H1 (cell line): ENCODE results near the gene OGFOD2. TPM values are rescaled to one million over a fixed set of nuclear protein-coding genes. Genes with fewer than 3 reads are reported as not detected.

ENCODE experiments used
- CTCF ChIA-PET: fragments of 300-600 bp; sonication (Branson Sonifier 250); formaldehyde crosslinking; loops from one replicate; lab custom pipeline; 2021; ENCODE audit not compliant: partially characterized antibody; lab: Charles Lee
- POLR2A ChIA-PET: fragments of 300-600 bp; sonication (Branson Sonifier 250); formaldehyde crosslinking; loops from one replicate; lab custom pipeline; 2021; ENCODE audit warnings: inconsistent platforms; ENCODE audit not compliant: partially characterized antibody; lab: Charles Lee
- DNase-seq, 2 experiments: peaks; one replicate each; pipeline versions ENCODE4 v3.0.0 to v3.0.0-alpha.2; 2010 to 2022; ENCODE audit warnings: low spot score in 2 of 2, low read depth in 1 of 2, mixed read lengths in 1 of 2
- FAIRE-seq: peaks from 2 replicates; lab custom pipeline; 2011; peaks lifted over from hg19 to GRCh38; lab: Jason Lieb, UNC
- H2AFZ ChIP-seq: 2 replicates; pipeline ENCODE4 v1.8.1; 2012; ENCODE audit warnings: low read length, inconsistent platforms
- H2AK5ac ChIP-seq: 2 replicates; pipeline ENCODE4 v1.6.1; 2013; ENCODE audit warnings: low read depth, low read length
- H2BK120ac ChIP-seq: replicated peaks from 2 replicates; pipeline ENCODE3; 2013; ENCODE audit warnings: low read depth, low read length, inconsistent platforms
- H2BK12ac ChIP-seq: 2 replicates; pipeline ENCODE4 v1.6.1; 2013; ENCODE audit warnings: low read depth, low read length
- H2BK15ac ChIP-seq: 2 replicates; pipeline ENCODE4 v1.6.1; 2013; ENCODE audit warnings: low read length
- H2BK20ac ChIP-seq: 2 replicates; pipeline ENCODE4 v1.6.1; 2013; ENCODE audit warnings: low read length
- H2BK5ac ChIP-seq: 2 replicates; pipeline ENCODE4 v1.6.1; 2013; ENCODE audit warnings: low read depth, low read length
- H3K14ac ChIP-seq: 2 replicates; pipeline ENCODE4 v1.6.1; 2013; ENCODE audit warnings: inconsistent platforms; ENCODE audit not compliant: insufficient read length
- H3K18ac ChIP-seq: 2 replicates; pipeline ENCODE4 v1.6.1; 2013; ENCODE audit warnings: low read length; ENCODE audit errors: extremely low read depth
- H3K23ac ChIP-seq: 2 replicates; pipeline ENCODE4 v1.6.1; 2013; ENCODE audit warnings: inconsistent platforms; ENCODE audit not compliant: insufficient read length
- H3K23me2 ChIP-seq: 2 replicates; pipeline ENCODE4 v1.6.1; 2013; ENCODE audit warnings: low read depth, low read length
- H3K27ac ChIP-seq: 2 replicates; pipeline ENCODE4 v1.6.1; 2011; ENCODE audit warnings: low read depth, low read length, inconsistent platforms
- H3K27me3 ChIP-seq, 4 experiments: replicated peaks in 1 of 4; 1 replicate in 1 of 4; 2 replicates in 3 of 4; pipeline versions ENCODE4 v1.6.1 to v1.8.1; 2011 to 2013; ENCODE audit warnings: low read length in 3 of 4, mild to moderate bottlenecking in 3 of 4, inconsistent platforms in 2 of 4, mixed read lengths in 2 of 4, moderate library complexity in 1 of 4; ENCODE audit not compliant: control insufficient read depth in 3 of 4, insufficient read depth in 3 of 4; ENCODE audit errors: extremely low read depth in 1 of 4
- H3K36me3 ChIP-seq, 4 experiments: 2 replicates each; pipeline versions ENCODE4 v1.6.1 to v1.8.1; 2011 to 2013; ENCODE audit warnings: mild to moderate bottlenecking in 4 of 4, low read length in 3 of 4, moderate library complexity in 2 of 4, control low read depth in 1 of 4, inconsistent platforms in 1 of 4; ENCODE audit not compliant: insufficient read depth in 4 of 4, control insufficient read depth in 2 of 4
- H3K4ac ChIP-seq: replicated peaks from 2 replicates; pipeline ENCODE3; 2013; ENCODE audit warnings: low read length, low read depth, mixed read lengths, inconsistent platforms; ENCODE audit not compliant: insufficient read length
- H3K4me1 ChIP-seq, 4 experiments: replicated peaks in 1 of 4; 1 replicate in 1 of 4; 2 replicates in 3 of 4; pipeline versions ENCODE4 v1.6.1 to v1.8.1; 2011 to 2013; ENCODE audit warnings: low read length in 3 of 4, inconsistent platforms in 2 of 4, mixed read lengths in 1 of 4; ENCODE audit not compliant: insufficient read depth in 4 of 4, control insufficient read depth in 3 of 4
- H3K4me2 ChIP-seq, 2 experiments: 2 replicates each; pipeline versions ENCODE4 v1.6.1 to v1.8.1; 2011 to 2013; ENCODE audit warnings: low read depth in 2 of 2, low read length in 2 of 2, control low read depth in 1 of 2, inconsistent platforms in 1 of 2, mild to moderate bottlenecking in 1 of 2; ENCODE audit not compliant: insufficient read depth in 1 of 2
- H3K4me3 ChIP-seq, 4 experiments: fragments of 200-600, 300-600 bp in 1 of 4; sonication (generic), shearing (Covaris generic), sonication (Bioruptor Twin) in 1 of 4; 2 replicates each; pipeline versions ENCODE4 v1.5.1 to v1.8.1; 2011 to 2016; ENCODE audit warnings: low read length in 4 of 4, low read depth in 3 of 4, control low read depth in 2 of 4, inconsistent platforms in 2 of 4, mild to moderate bottlenecking in 2 of 4, mixed read lengths in 1 of 4, moderate library complexity in 1 of 4; ENCODE audit not compliant: insufficient read depth in 2 of 4; ENCODE audit errors: extremely low read depth in 1 of 4
- H3K56ac ChIP-seq: replicated peaks from 2 replicates; pipeline ENCODE3; 2013; ENCODE audit warnings: low read depth, mild to moderate bottlenecking, mixed read lengths, low read length, inconsistent platforms; ENCODE audit not compliant: insufficient read length
- H3K79me1 ChIP-seq: 2 replicates; pipeline ENCODE4 v1.6.1; 2013; ENCODE audit warnings: low read depth, low read length, control low read depth
- H3K79me2 ChIP-seq, 2 experiments: 2 replicates each; pipeline versions ENCODE4 v1.6.1 to v1.8.1; 2012 to 2013; ENCODE audit warnings: low read length in 2 of 2, mild to moderate bottlenecking in 2 of 2, inconsistent platforms in 1 of 2; ENCODE audit not compliant: insufficient read depth in 2 of 2, control insufficient read depth in 1 of 2
- H3K9ac ChIP-seq, 4 experiments: replicated peaks in 1 of 4; 1 replicate in 1 of 4; 2 replicates in 3 of 4; pipeline versions ENCODE4 v1.6.1 to v1.8.1; 2011 to 2013; ENCODE audit warnings: low read depth in 3 of 4, low read length in 3 of 4, control low read depth in 2 of 4, mild to moderate bottlenecking in 2 of 4, moderate library complexity in 2 of 4, inconsistent platforms in 1 of 4; ENCODE audit errors: extremely low read depth in 1 of 4
- H3K9me3 ChIP-seq, 2 experiments: 2 replicates each; pipeline versions ENCODE4 v1.6.1 to v1.8.1; 2012 to 2013; ENCODE audit warnings: mild to moderate bottlenecking in 2 of 2, moderate library complexity in 2 of 2, control low read depth in 1 of 2, inconsistent platforms in 1 of 2, low read depth in 1 of 2, low read length in 1 of 2, mixed read lengths in 1 of 2; ENCODE audit not compliant: insufficient read depth in 2 of 2
- H4K20me1 ChIP-seq, 2 experiments: replicated peaks in 1 of 2; 2 replicates each; pipeline versions ENCODE3 to v1.8.1; 2011 to 2013; ENCODE audit warnings: inconsistent platforms in 2 of 2, low read length in 2 of 2, mild to moderate bottlenecking in 1 of 2; ENCODE audit not compliant: insufficient read depth in 2 of 2, control insufficient read depth in 1 of 2
- H4K5ac ChIP-seq: 2 replicates; pipeline ENCODE4 v1.6.1; 2013; ENCODE audit warnings: low read length, low read depth, mixed read lengths, inconsistent platforms; ENCODE audit not compliant: insufficient read length
- H4K8ac ChIP-seq: 2 replicates; pipeline ENCODE4 v1.8.0; 2013; ENCODE audit warnings: mild to moderate bottlenecking, moderate library complexity, low read length, inconsistent platforms; ENCODE audit not compliant: insufficient read depth; ENCODE audit errors: extremely low read depth
- H4K91ac ChIP-seq: replicated peaks from 2 replicates; pipeline ENCODE3; 2013; ENCODE audit warnings: low read length, mixed read lengths, inconsistent platforms; ENCODE audit not compliant: insufficient read length
- EP300 ChIP-seq, 2 experiments: IDR thresholded peaks; 1 replicate in 1 of 2; 2 replicates in 1 of 2; pipeline ENCODE4 v1.6.1; 2011 to 2012; ENCODE audit warnings: low read depth in 2 of 2, low read length in 2 of 2, mild to moderate bottlenecking in 2 of 2, borderline replicate concordance in 1 of 2, inconsistent platforms in 1 of 2, moderate library complexity in 1 of 2
- EZH2 ChIP-seq: fragments of 200-600 bp; sonication (generic); IDR thresholded peaks from 2 replicates; pipeline ENCODE4 v1.7.1; 2012; ENCODE audit warnings: low read depth, mild to moderate bottlenecking, moderate library complexity, low read length, inconsistent platforms; ENCODE audit not compliant: severe bottlenecking
- MAFK ChIP-seq: IDR thresholded peaks from 2 replicates; pipeline ENCODE4 v1.6.1; 2012; ENCODE audit warnings: low read depth, mild to moderate bottlenecking, improper control_type of control experiment, low read length
- NANOG ChIP-seq: IDR thresholded peaks from 2 replicates; pipeline ENCODE4 v1.6.1; 2011; ENCODE audit warnings: low read length, low read depth, mild to moderate bottlenecking, inconsistent platforms; ENCODE audit not compliant: insufficient read depth, poor library complexity, severe bottlenecking
- RAD21 ChIP-seq, 2 experiments: IDR thresholded peaks in 1 of 2; conservative IDR thresholded peaks in 1 of 2; 2 replicates each; pipeline ENCODE4 v1.6.1; 2011; ENCODE audit warnings: low read depth in 2 of 2, low read length in 2 of 2, improper control_type of control experiment in 1 of 2, inconsistent platforms in 1 of 2, mild to moderate bottlenecking in 1 of 2, moderate library complexity in 1 of 2
- RBBP5 ChIP-seq: IDR thresholded peaks from 2 replicates; pipeline ENCODE4 v1.7.1; 2012; ENCODE audit warnings: low read depth, mild to moderate bottlenecking, inconsistent platforms, low read length, moderate library complexity, borderline replicate concordance
- SP2 ChIP-seq: IDR thresholded peaks from 2 replicates; pipeline ENCODE4 v1.6.1; 2012; ENCODE audit warnings: mild to moderate bottlenecking, low read length, inconsistent platforms
- SUZ12 ChIP-seq: fragments of 200-600 bp; sonication (generic); IDR thresholded peaks from 2 replicates; pipeline ENCODE4 v1.6.1; 2012; ENCODE audit warnings: mild to moderate bottlenecking, inconsistent platforms, low read length, moderate library complexity, mixed read lengths
- WGBS, 2 experiments: shearing (Covaris generic) in 1 of 2; methylation state at CpG; one replicate each; pipeline versions ENCODE4 v1.1.6 to v1.1.7; 2013 to 2015; ENCODE audit warnings: low lambda C conversion rate in 2 of 2, mixed read lengths in 2 of 2, inconsistent platforms in 1 of 2, low coverage in 1 of 2, missing lambda C conversion rate in 1 of 2; ENCODE audit not compliant: insufficient replicate concordance in 2 of 2, insufficient coverage in 1 of 2, insufficient read length in 1 of 2; ENCODE audit errors: extremely low coverage in 1 of 2, missing lambda C conversion rate in 1 of 2; 5-methylcytosine and 5-hydroxymethylcytosine counted together
- polyA plus RNA-seq, 7 experiments: library from polyadenylated mRNA; depleted of rRNA in 3 of 7; stranded (reverse) in 5 of 7; unstranded in 2 of 7; fragments of >200 nt in 5 of 7; fragments of 200-250 nt in 2 of 7; gene quantifications; 1 replicate in 5 of 7; 2 replicates in 1 of 7; 4 replicates in 1 of 7; pipeline versions ENCODE4 v1.2.1 to v1.2.3, GENCODE V29; 2011 to 2013; ENCODE audit warnings: missing spikeins in 2 of 7, mixed read lengths in 2 of 7
- total RNA-seq: library from RNA; stranded (reverse); fragmentation: NEBNext Ultra II Directional; extraction: Animal tissue kit (Norgen Biotek cat#: 25700); gene quantifications from 2 replicates; pipeline ENCODE4 v1.2.1, GENCODE V29; 2021

The OGFOD2 gene
- total and polyA plus RNA-seq, 2 of the 8 experiments (the other 6 are each of a cell fraction or from before 2014, with no cell fraction given), result 17.3 to 20.3 TPM

GRCh38 chr12:122995503-122996187 is 20.6 kb downstream of the OGFOD2 start:
- H3K79me2 ChIP-seq, result no peaks in the 10 kb centered on the region
- no peak overlapping the region for H3K56ac ChIP-seq
- DNase-seq (no peak), FAIRE-seq (no peak)
- H2BK15ac ChIP-seq, result no peak overlapping the region
- POLR2A ChIA-PET, result interaction anchor here (1.1 to 3.5 kb wide), 2 partner anchors 12 to 16 kb away, joined by 3 to 15 read pairs; partner anchors contain the start of gene ARL6IP4
- no peak overlapping the region for H2BK5ac ChIP-seq
- TF ChIP-seq SP2, result no peak
- no peak for TF ChIP-seq MAFK
- no peak for TF ChIP-seq SUZ12
- no peak for TF ChIP-seq RAD21 (IDR thresholded peaks at IDR 0.05 in 1 of 2, conservative IDR thresholded peaks at IDR 0.05 in 1 of 2; ENCODE audit: low read depth in 2 of 2, low read length in 2 of 2)
- no peak for TF ChIP-seq NANOG
- TF ChIP-seq EP300 (IDR thresholded peaks at IDR 0.05; ENCODE audit: borderline replicate concordance in 1 of 2, low read depth in 2 of 2, low read length in 2 of 2), result no peak
- TF ChIP-seq RBBP5, result no peak
- no peak for TF ChIP-seq EZH2
- H3K4me3 ChIP-seq, result no peak overlapping the region
- H3K79me1 ChIP-seq, result no peaks in the 10 kb centered on the region
- no peak overlapping the region for H2BK120ac ChIP-seq
- H3K4me1 ChIP-seq, result no peaks in the 10 kb centered on the region; a peak in 2 of 7 replicates
- H3K23me2 ChIP-seq, result no peaks in the 10 kb centered on the region
- no peak overlapping the region for H3K4me2 ChIP-seq
- H4K5ac ChIP-seq, result no peak overlapping the region
- H3K36me3 ChIP-seq, result no peaks in the 10 kb centered on the region
- H3K9ac ChIP-seq, result no peak overlapping the region
- no peak overlapping the region for H4K91ac ChIP-seq
- H4K8ac ChIP-seq, result peak overlapping the region; percentile 25; the same call in 1 of the 2 replicates
- no peaks in the 10 kb centered on the region for H3K9me3 ChIP-seq
- no peak overlapping the region for H3K18ac ChIP-seq
- CTCF ChIA-PET, result interaction anchor here (0.9 to 2.4 kb wide), 3 partner anchors 64 to 242 kb away, joined by 3 to 7 read pairs (median 3); no protein-coding TSS in a partner anchor
- H3K23ac ChIP-seq, result no peak overlapping the region
- H2BK12ac ChIP-seq, result no peak overlapping the region
- no peak overlapping the region for H2AFZ ChIP-seq
- H3K4ac ChIP-seq, result no peak overlapping the region
- 91% methylated on average over 20 of the region's 20 CpGs; no CpG with 5 or more reads in 1 of the 2 experiments for WGBS, 2 experiments
- no peaks in the 10 kb centered on the region for H4K20me1 ChIP-seq
- no peak overlapping the region for H3K14ac ChIP-seq
- H3K27ac ChIP-seq, result no peak overlapping the region
- no peak overlapping the region for H2AK5ac ChIP-seq
- H3K27me3 ChIP-seq, result no peaks in the 10 kb centered on the region
- no peak overlapping the region for H2BK20ac ChIP-seq
